ENCODE data around the gene SLC44A4.
"Not testable (repeated sequence)": the region's sequence is repeated elsewhere in the genome, so short reads cannot be mapped to it uniquely, and the experiment has no call there.

SLC44A4 gene

DNA sequence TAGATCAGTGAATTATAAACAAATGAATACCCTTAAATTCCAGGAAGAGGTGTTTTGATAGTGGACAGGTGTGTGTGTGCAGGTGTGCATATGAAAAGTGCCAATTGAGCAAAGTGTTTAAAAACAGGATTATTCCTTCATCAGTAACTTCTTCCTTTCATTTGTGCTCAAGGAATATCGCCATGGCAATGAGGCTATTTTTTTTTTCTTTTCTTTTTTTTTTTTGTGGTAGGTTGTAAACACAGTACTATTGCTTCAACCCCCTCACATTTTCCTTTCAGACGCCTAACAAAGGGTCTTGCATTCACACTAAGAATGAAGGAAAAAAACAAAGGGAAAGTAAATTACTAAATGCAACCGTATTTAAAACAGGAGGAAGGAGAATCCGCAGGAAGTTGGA is 53.2 kb downstream of the SLC44A4 start:
- no peak for DNase-seq

DNA sequence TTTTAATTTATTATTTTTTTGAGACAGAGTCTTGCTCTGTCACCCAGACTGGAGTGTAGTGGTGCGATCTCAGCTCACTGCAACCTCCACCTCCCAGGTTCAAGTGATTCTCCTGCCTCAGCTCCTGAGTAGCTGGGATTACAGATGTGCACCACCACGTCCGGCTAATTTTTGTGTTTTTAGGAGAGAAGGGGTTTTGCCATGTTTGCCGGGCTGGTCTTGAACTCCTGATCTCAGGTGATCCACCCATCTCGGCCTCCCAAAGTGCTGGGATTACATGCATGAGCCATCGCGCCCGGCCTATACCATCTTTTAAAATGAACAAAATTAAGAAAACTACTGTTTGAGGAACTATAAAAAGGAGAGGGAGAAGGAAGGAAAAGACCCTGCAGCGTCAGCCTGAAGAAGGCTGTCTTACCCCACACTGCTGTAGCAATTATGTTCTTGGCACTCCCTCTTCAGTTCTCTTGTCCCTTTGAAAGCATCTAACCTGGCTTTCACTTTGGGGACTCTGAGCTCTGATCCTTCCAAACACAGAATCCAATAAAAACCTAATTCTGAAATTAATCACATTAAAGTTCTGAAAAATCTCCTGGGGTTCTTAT is 55.1 kb downstream of the SLC44A4 start:
- DNase-seq: not testable (repeated sequence)

DNA sequence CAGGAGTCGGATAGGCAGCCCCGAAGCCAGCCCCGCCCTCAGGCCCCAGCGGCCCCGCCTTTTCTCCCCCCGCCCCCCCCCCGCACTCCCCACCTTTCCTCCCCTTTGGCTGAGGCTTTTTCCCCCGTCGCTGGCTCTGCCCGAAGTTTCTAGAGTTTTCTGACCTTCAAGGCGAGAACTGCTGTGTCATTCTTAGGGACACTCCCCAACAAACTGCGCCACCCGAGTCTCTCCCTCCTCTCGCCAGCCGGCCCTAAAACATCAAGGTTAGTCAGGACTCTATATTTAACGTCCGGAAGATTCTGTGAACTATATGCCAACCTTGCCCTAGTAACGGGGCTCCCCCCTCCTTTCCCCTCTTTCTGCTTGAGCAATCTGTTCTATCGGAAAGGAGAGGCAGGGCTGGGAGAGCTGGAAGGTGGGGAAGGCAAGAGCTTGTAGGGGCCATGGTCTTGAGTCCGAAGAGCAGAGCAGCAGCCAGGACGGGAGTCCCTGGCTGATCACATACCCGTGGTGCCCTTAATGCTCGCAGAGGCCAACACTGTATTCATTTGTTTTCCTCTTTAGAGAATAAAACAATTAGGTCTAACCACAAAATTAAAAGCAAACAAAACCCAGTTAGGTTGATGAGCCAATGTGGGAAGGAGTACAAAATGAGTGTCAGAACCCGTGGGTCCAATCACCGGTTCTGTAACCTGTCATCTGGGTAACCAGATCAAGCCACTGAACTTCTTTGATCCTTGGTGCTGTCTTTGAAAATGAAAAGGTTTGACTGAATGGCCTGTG is 56.6 kb downstream of the SLC44A4 start:
- DNase-seq: peak in 2 of 3 experiments; percentile 48 to 80

- DNase-seq: peak; percentile 18 to 80 (median 70)
Observed at GRCh38 chr6:31821301-31822035, 57.3 kb downstream of the SLC44A4 start.

GRCh38 chr6:31820399-31820798 is 58.4 kb downstream of the SLC44A4 start:
- DNase-seq: not testable (repeated sequence)

DNA sequence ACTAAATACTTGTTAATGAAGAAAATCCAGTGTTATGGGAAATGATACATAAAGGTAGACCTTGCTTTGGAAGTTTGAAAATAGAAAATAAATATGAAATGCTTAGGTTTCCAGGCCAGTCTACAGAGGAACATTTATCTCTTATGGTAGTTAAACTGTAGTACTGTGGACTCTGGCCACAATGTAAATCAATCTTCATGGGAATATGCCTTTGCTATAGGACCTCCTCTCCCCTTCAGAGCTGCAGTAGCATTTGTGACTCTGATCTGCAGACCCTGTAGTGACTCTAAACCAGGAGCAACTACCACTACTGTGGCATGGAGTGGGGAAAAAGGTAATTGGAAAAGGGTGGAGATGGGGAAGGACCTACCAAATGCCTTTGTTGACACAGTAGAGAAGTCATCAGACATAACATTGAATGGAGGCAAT is 58.9 kb downstream of the SLC44A4 start:
- DNase-seq: no peak

DNA sequence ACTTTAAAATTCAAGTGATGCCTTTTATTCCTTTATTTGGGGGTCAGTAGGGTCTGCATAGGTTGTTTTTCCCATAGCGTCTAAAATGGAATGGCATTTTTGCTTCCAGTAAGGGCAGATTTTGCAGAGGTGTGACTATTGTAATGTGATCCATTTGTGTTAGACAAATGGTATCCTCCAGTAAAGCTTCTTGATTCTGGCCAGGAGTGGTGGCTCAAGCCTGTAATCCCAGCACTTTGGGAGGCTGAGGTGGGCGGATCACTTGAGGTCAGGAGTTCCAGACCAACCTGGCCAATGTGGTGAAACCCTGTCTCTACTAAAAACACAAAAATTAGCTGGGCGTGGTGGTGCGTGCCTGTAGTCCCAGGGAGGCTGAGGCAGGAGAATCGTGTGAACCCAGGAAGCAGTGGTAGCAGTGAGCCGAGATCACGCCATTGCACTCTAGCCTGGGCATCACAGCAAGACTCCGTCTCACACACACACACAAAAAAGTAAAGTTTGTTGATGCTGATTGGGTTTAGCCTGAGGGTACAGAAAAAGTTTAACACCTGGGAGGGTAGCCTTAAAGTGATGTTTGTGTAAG is 60.8 kb downstream of the SLC44A4 start:
- not testable (repeated sequence) for DNase-seq

DNA sequence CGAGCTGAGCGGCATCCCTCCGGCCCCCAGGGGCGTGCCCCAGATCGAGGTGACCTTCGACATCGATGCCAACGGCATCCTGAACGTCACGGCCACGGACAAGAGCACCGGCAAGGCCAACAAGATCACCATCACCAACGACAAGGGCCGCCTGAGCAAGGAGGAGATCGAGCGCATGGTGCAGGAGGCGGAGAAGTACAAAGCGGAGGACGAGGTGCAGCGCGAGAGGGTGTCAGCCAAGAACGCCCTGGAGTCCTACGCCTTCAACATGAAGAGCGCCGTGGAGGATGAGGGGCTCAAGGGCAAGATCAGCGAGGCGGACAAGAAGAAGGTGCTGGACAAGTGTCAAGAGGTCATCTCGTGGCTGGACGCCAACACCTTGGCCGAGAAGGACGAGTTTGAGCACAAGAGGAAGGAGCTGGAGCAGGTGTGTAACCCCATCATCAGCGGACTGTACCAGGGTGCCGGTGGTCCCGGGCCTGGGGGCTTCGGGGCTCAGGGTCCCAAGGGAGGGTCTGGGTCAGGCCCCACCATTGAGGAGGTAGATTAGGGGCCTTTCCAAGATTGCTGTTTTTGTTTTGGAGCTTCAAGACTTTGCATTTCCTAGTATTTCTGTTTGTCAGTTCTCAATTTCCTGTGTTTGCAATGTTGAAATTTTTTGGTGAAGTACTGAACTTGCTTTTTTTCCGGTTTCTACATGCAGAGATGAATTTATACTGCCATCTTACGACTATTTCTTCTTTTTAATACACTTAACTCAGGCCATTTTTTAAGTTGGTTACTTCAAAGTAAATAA is 61.5 kb downstream of the SLC44A4 start:
- peak in 1 of 3 experiments; percentile 12 for DNase-seq

GRCh38 chr6:31815025-31815838 is 63.6 kb downstream of the SLC44A4 start, which contains the start of the genes HSPA1A and HSPA1L:
Gene HSPA1A, plus strand, starts transcription at chr6:31815543. Its CDS starts 214 bp downstream, at chr6:31815757.
Gene HSPA1L, minus strand, starts transcription at chr6:31815283. Its CDS starts 3,311 bp downstream, at chr6:31811972.
- peak; percentile 94 to 99 (median 95) for DNase-seq

- DNase-seq: peak; percentile 83 to 96 (median 90)
Observed at GRCh38 chr6:31814677-31815024, 64.1 kb downstream of the SLC44A4 start.

DNA sequence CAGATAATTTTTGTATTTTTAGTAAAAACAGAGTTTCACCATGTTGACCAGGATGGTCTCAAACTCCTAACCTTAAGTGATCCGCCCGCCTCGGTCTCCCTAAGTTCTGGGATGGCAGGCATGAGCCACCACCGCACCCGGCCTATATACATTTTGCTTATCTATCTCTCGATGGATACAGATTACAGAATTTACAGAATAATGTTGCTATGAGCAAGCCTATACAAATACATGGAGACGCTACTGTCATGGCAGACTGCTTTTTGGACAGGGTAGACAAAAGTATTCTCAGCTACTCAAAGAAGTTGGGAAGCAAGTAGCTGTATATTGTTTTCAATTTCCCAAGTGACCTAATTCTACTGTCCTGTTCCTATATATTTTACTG is 65.3 kb downstream of the SLC44A4 start:
- DNase-seq: no peak
